Ovary (tissue), 9 donors: ENCODE data around the gene UNC5A. TPM values are rescaled to one million over a fixed set of nuclear protein-coding genes. Genes with fewer than 3 reads are reported as not detected.

Experiments used
- DNase-seq, 5 donors: peaks; one replicate each; pipeline ENCODE4 v3.0.0-alpha.2; 2019 to 2020
- H3K27ac ChIP-seq, 2 donors: fragments of 200-600 bp; one replicate each; pipeline versions ENCODE4 v1.5.1 to v1.8.0; 2019 to 2022
- H3K27me3 ChIP-seq: fragments of 200-600 bp; one replicate; pipeline ENCODE4 v1.8.0; 2022
- H3K36me3 ChIP-seq: fragments of 200-600 bp; sonication (generic); one replicate; pipeline ENCODE4 v1.5.1; 2019
- H3K4me1 ChIP-seq: one replicate; pipeline ENCODE4 v1.8.1; 2013; ENCODE audit warnings: mild to moderate bottlenecking, moderate library complexity; ENCODE audit not compliant: insufficient read depth
- H3K4me3 ChIP-seq: fragments of 200-600 bp; sonication (generic); one replicate; pipeline ENCODE4 v1.5.1; 2017
- H3K9me3 ChIP-seq, 2 donors: fragments of 200-600 bp in 1 of 2; sonication (generic) in 1 of 2; one replicate each; pipeline versions ENCODE4 v1.5.1 to v1.8.1; 2013 to 2019; ENCODE audit warnings: mild to moderate bottlenecking in 1 of 2, moderate library complexity in 1 of 2
- CTCF ChIP-seq, 3 donors: fragments of 450-650 bp in 2 of 3; fragments of 200-600 bp in 1 of 3; IDR thresholded peaks; one replicate each; pipeline versions ENCODE4 v1.5.1 to v1.8.0; 2016 to 2022; ENCODE audit warnings: antibody characterized with exemption in 3 of 3, mild to moderate bottlenecking in 1 of 3
- EP300 ChIP-seq: sonication (generic); formaldehyde crosslinking; IDR thresholded peaks from one replicate; pipeline ENCODE4 v1.6.1; 2017; ENCODE audit warnings: antibody characterized with exemption
- POLR2A ChIP-seq: fragments of 450-650 bp; IDR thresholded peaks from one replicate; pipeline ENCODE4 v1.6.1; 2017; ENCODE audit warnings: antibody characterized with exemption, mild to moderate bottlenecking, moderate library complexity
- WGBS, 3 donors: extraction: QIAGEN DNeasy Blood & Tissue Kit in 1 of 3; methylation state at CpG; one replicate each; pipeline versions ENCODE4 v1.1.5 to v1.1.7; 2013 to 2017; 5-methylcytosine and 5-hydroxymethylcytosine counted together
- intact Hi-C, 4 donors: fragments of 100-400 bp; cut with DNase I; formaldehyde crosslinking; loops; one replicate each; pipeline versions ENCODE4 v1.11.0 to v1.15.1; 2022 to 2023
- polyA plus RNA-seq, 2 donors: library from polyadenylated mRNA; stranded (reverse); fragments of 200-250 nt in 1 of 2; fragments of 350-450 nt in 1 of 2; fragmentation: Illumina TruSeq in 1 of 2; extraction: RNeasy Lipid Tissue Mini Kit (QIAGEN cat#74804) in 1 of 2; gene quantifications; one replicate each; pipeline ENCODE4 v1.2.3, GENCODE V29; 2013 to 2014
- total RNA-seq, 7 donors: library from RNA; depleted of rRNA in 2 of 7; stranded (reverse); fragments of >200 nt in 2 of 7; fragmentation: NEBNext Ultra II Directional in 3 of 7; extraction: Animal tissue kit (Norgen Biotek cat#: 25700) in 3 of 7; gene quantifications; one replicate each; pipeline versions ENCODE4 v1.1.0 to v1.2.4, GENCODE V29; 2016 to 2023
- donor health status: DM: no; HTN: no; CAD: no; lungs with moderate emphysema.
- donor health status: DM: no; HTN: no; CAD: no.
- donor health status: Bipolar disorder and iron deficiency.
- donor health status: DM: yes; HTN: yes; CAD: no.
- donor health status: DM: no; HTN: no; CAD: no.
- donor health status: DM: yes; HTN: yes; CAD: no.

The UNC5A gene
- total and polyA plus RNA-seq, 9 donors = 0.08 to 0.82 (median 0.26) TPM; not detected in 1

- no peaks in the 10 kb centered on the region for H3K27me3 ChIP-seq
- no peak overlapping the region for H3K4me3 ChIP-seq
- H3K9me3 ChIP-seq = no peaks in the 10 kb centered on the region
- TF ChIP-seq EP300 (no peak), CTCF (IDR thresholded peaks at IDR 0.05) (no peak), POLR2A (no peak)
- WGBS, 3 donors = 11 to 16% (median 15%) methylated on average over 9 of the region's 9 CpGs
- H3K36me3 ChIP-seq = no peaks in the 10 kb centered on the region
- DNase-seq = no peak
- H3K4me1 ChIP-seq = no peaks in the 10 kb centered on the region
- no peak overlapping the region for H3K27ac ChIP-seq
- intact Hi-C loops = no loop called here
Measured at GRCh38 chr5:176830995-176831423, 20.6 kb downstream of the UNC5A start.

GRCh38 chr5:176831425-176831824, 21.1 kb downstream of the UNC5A start:
- 48 to 54% (median 53%) methylated on average over 8 of the region's 8 CpGs for WGBS, 3 donors
- no peak overlapping the region for H3K4me3 ChIP-seq
- H3K27ac ChIP-seq = no peak overlapping the region
- DNase-seq = no peak
- H3K36me3 ChIP-seq = no peaks in the 10 kb centered on the region
- TF ChIP-seq CTCF (IDR thresholded peaks at IDR 0.05) (no peak), EP300 (no peak), POLR2A (no peak)
- intact Hi-C loops = no loop called here
- no peaks in the 10 kb centered on the region for H3K9me3 ChIP-seq
- no peaks in the 10 kb centered on the region for H3K27me3 ChIP-seq
- no peaks in the 10 kb centered on the region for H3K4me1 ChIP-seq

- no peak for DNase-seq
- TF ChIP-seq CTCF (IDR thresholded peaks at IDR 0.05) (no peak), POLR2A (no peak), EP300 (no peak)
- intact Hi-C loops = no loop called here
- WGBS, 3 donors = 83 to 89% (median 85%) methylated on average over 6 of the region's 6 CpGs
- Histone ChIP-seq H3K9me3 (no peaks in the 10 kb centered on the region), H3K36me3 (no peaks in the 10 kb centered on the region), H3K4me1 (no peaks in the 10 kb centered on the region), H3K4me3 (no peak overlapping the region), H3K27me3 (no peaks in the 10 kb centered on the region), H3K27ac (no peak overlapping the region)
Measured at GRCh38 chr5:176832162-176832561, 21.8 kb downstream of the UNC5A start.

- TF ChIP-seq EP300 (no peak), CTCF (IDR thresholded peaks at IDR 0.05) (no peak), POLR2A (no peak)
- WGBS, 3 donors = 81 to 87% (median 87%) methylated on average over 4 of the region's 4 CpGs
- Histone ChIP-seq H3K27ac (no peak overlapping the region), H3K9me3 (no peaks in the 10 kb centered on the region), H3K4me1 (no peaks in the 10 kb centered on the region), H3K27me3 (no peaks in the 10 kb centered on the region), H3K36me3 (no peaks in the 10 kb centered on the region), H3K4me3 (no peak overlapping the region)
- intact Hi-C loops = no loop called here
- DNase-seq = no peak
Measured at GRCh38 chr5:176833286-176833685, 22.9 kb downstream of the UNC5A start.

GRCh38 chr5:176835918-176836317, 25.6 kb downstream of the UNC5A start:
- H3K27me3 ChIP-seq = no peaks in the 10 kb centered on the region
- DNase-seq = no peak
- no peaks in the 10 kb centered on the region for H3K36me3 ChIP-seq
- TF ChIP-seq CTCF (IDR thresholded peaks at IDR 0.05) = no peak
- TF ChIP-seq POLR2A = no peak
- TF ChIP-seq EP300 = no peak
- H3K27ac ChIP-seq = no peak overlapping the region
- WGBS, 3 donors = 50 to 61% (median 56%) methylated on average over 3 of the region's 3 CpGs
- intact Hi-C loops = no loop called here
- H3K4me3 ChIP-seq = no peak overlapping the region
- H3K9me3 ChIP-seq = no peaks in the 10 kb centered on the region
- no peaks in the 10 kb centered on the region for H3K4me1 ChIP-seq
